Stimulated activated CD4-positive, alpha-beta T cell treated with anti-CD3 and anti-CD28 coated beads, Interleukin-1b, Interleukin-23, amount 100 ng/mL, for 4 hours (primary cell): Measurements from ENCODE around the gene NUP107.

Source experiments
- DNase-seq, 2 donors: peaks; one replicate each; pipeline ENCODE4 v3.0.0-alpha.2; 2020; ENCODE audit warnings: low read depth in 2 of 2

Gene NUP107

GRCh38 chr12:68739891-68740290, 53.1 kb downstream of the NUP107 start:
- no peak for DNase-seq

GRCh38 chr12:68743356-68743755, 56.6 kb downstream of the NUP107 start:
- DNase-seq, result no peak

GRCh38 chr12:68745376-68745903, 58.7 kb downstream of the NUP107 start:
- DNase-seq, result no peak

GRCh38 chr12:68745904-68746571, 59.3 kb downstream of the NUP107 start, which contains the start of gene SLC35E3:
SLC35E3 (plus strand) TSS chr12:68746176; CDS start chr12:68746378, 202 bp downstream.
- peak; percentile 83 to 86 for DNase-seq

- peak in 1 of 2 donors; percentile 8 for DNase-seq
Observed at GRCh38 chr12:68746572-68747180, 59.9 kb downstream of the NUP107 start.

- DNase-seq, result no peak
Observed at GRCh38 chr12:68749443-68749842, 62.7 kb downstream of the NUP107 start.

GRCh38 chr12:68749861-68750260, 63.1 kb downstream of the NUP107 start:
- no peak for DNase-seq

- DNase-seq, result no peak
Observed at GRCh38 chr12:68750506-68750905, 63.7 kb downstream of the NUP107 start.

- DNase-seq, result no peak
Observed at GRCh38 chr12:68755536-68756243, 68.9 kb downstream of the NUP107 start.

GRCh38 chr12:68759852-68760251, 73.1 kb downstream of the NUP107 start:
- DNase-seq, result no peak

GRCh38 chr12:68760806-68761441, 74.1 kb downstream of the NUP107 start:
- no peak for DNase-seq

GRCh38 chr12:68761442-68761812, 74.6 kb downstream of the NUP107 start:
- no peak for DNase-seq

- DNase-seq, result no peak
Observed at GRCh38 chr12:68761901-68762630, 75.3 kb downstream of the NUP107 start.

- no peak for DNase-seq
Observed at GRCh38 chr12:68762691-68763090, 75.9 kb downstream of the NUP107 start.

- DNase-seq, result no peak
Observed at GRCh38 chr12:68765696-68766095, 78.9 kb downstream of the NUP107 start.

GRCh38 chr12:68766646-68767045, 79.9 kb downstream of the NUP107 start:
- no peak for DNase-seq

GRCh38 chr12:68767191-68767590, 80.4 kb downstream of the NUP107 start:
- DNase-seq, result no peak

GRCh38 chr12:68768431-68768939, 81.7 kb downstream of the NUP107 start:
- DNase-seq, result no peak

- no peak for DNase-seq
Observed at GRCh38 chr12:68769941-68770340, 83.2 kb downstream of the NUP107 start.

GRCh38 chr12:68771223-68771925, 84.6 kb downstream of the NUP107 start:
- no peak for DNase-seq

GRCh38 chr12:68772714-68773113, 85.9 kb downstream of the NUP107 start:
- DNase-seq, result no peak
